HG03520 (cell line): ENCODE results near the gene IL6R.

Experiments
- ATAC-seq: cut with Tn5 transposase; IDR thresholded peaks from one replicate; pipeline ENCODE4 v1.9.1; 2021; ENCODE audit warnings: mild to moderate bottlenecking, moderate library complexity; ENCODE audit not compliant: unreplicated experiment

The IL6R gene

DNA sequence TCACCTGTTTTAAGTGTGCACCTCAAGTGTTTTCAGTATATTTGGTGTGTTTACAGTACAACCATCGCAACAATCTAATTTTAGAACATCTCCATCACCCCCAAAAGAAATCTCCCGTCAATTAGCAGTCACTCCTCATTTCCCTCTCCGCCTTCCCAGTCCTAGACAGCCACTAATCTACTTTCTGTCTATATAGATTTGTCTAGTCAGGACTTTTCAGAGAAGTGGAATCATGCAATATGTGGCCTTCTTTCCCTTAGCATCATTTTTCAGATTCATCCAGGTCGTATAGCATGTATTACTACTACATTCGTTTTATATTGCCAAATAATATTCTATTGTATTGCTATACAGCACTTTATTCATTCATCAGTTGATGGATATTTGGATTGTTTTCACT is 98.8 kb downstream of the IL6R start:
- no peak for ATAC-seq

GRCh38 chr1:154512760-154513159 is 107.6 kb downstream of the IL6R start:
- no peak for ATAC-seq

GRCh38 chr1:154514066-154514553 is 109.0 kb downstream of the IL6R start:
- no peak for ATAC-seq

DNA sequence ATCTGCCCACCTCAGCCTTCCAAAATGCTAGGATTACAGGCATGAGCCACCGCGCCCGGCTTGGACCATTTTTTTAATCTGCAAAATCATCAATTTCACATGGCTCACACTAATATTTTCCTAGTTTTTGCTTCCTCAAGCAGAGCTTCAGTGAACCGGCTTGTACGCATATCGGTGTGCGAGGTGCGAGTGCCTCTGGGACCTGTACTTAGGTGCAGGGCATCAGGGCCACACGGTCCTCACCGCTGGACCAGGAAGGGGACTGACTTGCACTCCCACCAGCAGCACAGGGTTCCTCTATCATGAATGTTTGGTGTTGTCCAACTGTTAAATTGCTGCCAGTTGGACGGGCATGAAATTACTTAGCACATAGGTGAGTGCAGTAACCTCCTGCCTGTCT is 112.5 kb downstream of the IL6R start:
- no peak for ATAC-seq
